Uterus (tissue), 4 donors: ENCODE results near the gene APP. TPM values are rescaled to one million over a fixed set of nuclear protein-coding genes. Genes with fewer than 3 reads are reported as not detected.

Experiments
- DNase-seq, 2 donors: peaks; one replicate each; pipeline ENCODE4 v3.0.0-alpha.2; 2019 to 2020
- H3K27ac ChIP-seq, 2 donors: fragments of 200-600 bp; sonication (generic); 1 replicate in 1 of 2; 2 replicates in 1 of 2; pipeline ENCODE4 v1.5.1; 2016 to 2018
- H3K27me3 ChIP-seq, 2 donors: fragments of 200-600 bp; sonication (generic); one replicate each; pipeline ENCODE4 v1.5.1; 2018 to 2019; ENCODE audit warnings: control low read depth in 1 of 2
- H3K36me3 ChIP-seq, 2 donors: fragments of 200-600 bp; sonication (generic); one replicate each; pipeline ENCODE4 v1.5.1; 2019; ENCODE audit warnings: control low read depth in 1 of 2
- H3K4me1 ChIP-seq, 2 donors: fragments of 200-600 bp; sonication (generic); one replicate each; pipeline ENCODE4 v1.5.1; 2018 to 2019; ENCODE audit warnings: control low read depth in 1 of 2
- H3K4me3 ChIP-seq, 2 donors: fragments of 200-600 bp; sonication (generic); 1 replicate in 1 of 2; 2 replicates in 1 of 2; pipeline ENCODE4 v1.5.1; 2018 to 2019; ENCODE audit warnings: mild to moderate bottlenecking in 1 of 2
- H3K9me3 ChIP-seq, 2 donors: fragments of 200-600 bp; sonication (generic); one replicate each; pipeline ENCODE4 v1.5.1; 2019; ENCODE audit warnings: control low read depth in 1 of 2
- POLR2A ChIP-seq, 2 donors: fragments of 450-650 bp; IDR thresholded peaks; one replicate each; pipeline ENCODE4 v1.6.1; 2016; ENCODE audit warnings: antibody characterized with exemption in 2 of 2, mild to moderate bottlenecking in 1 of 2, moderate library complexity in 1 of 2
- intact Hi-C: fragments of 100-400 bp; cut with DNase I; formaldehyde crosslinking; loops from one replicate; pipeline ENCODE4 v1.15.1; 2023; ENCODE audit warnings: low total_unique reads
- total RNA-seq, 4 donors: library from RNA; depleted of rRNA in 3 of 4; stranded (reverse); fragments of >200 nt in 3 of 4; gene quantifications; one replicate each; pipeline versions ENCODE4 v1.1.0 to v1.2.4, GENCODE V29; 2014 to 2023
- TF ChIP-seq, protein P1 (sequence below), 4 experiments: fragments of 200-600 bp in 2 of 4; fragments of 450-650 bp in 2 of 4; sonication (generic) in 2 of 4; IDR thresholded peaks; one replicate each; pipeline ENCODE4 v1.5.1; 2016 to 2019; ENCODE audit warnings: antibody characterized with exemption in 4 of 4, mild to moderate bottlenecking in 2 of 4, moderate library complexity in 1 of 4
- donor health status: DM: yes; HTN: yes; CAD: no.

APP gene
- total RNA-seq, 4 donors from 2014 or later: 212 to 537 (median 430) TPM

DNA sequence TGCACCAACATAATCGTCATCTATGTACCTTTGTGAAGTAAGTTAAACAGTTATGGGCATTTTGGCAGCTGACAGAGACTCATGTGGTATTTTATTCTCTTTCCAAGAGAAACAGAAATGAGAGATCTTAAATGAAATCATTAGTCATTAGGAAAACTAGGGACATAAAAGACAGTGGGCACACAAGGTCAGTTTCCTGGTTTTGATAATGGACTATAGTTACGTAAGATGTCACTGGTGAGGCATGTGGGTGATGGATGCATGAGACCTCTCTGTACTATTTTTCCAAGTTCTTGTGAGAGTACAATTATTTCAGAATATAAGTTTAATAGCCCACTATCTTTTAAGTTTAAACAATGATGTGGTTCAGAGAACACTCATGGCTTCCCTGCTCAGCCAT, 216.9 kb downstream of the APP start:
- Histone ChIP-seq H3K27ac (peak overlapping the region; percentile 37 to 67), H3K4me3 (no peak overlapping the region), H3K4me1 (no peaks in the 10 kb centered on the region), H3K27me3 (no peaks in the 10 kb centered on the region), H3K9me3 (no peaks in the 10 kb centered on the region), H3K36me3 (no peaks in the 10 kb centered on the region)
- TF ChIP-seq POLR2A (IDR thresholded peaks at IDR 0.05): no peak
- TF ChIP-seq, protein P1, sequence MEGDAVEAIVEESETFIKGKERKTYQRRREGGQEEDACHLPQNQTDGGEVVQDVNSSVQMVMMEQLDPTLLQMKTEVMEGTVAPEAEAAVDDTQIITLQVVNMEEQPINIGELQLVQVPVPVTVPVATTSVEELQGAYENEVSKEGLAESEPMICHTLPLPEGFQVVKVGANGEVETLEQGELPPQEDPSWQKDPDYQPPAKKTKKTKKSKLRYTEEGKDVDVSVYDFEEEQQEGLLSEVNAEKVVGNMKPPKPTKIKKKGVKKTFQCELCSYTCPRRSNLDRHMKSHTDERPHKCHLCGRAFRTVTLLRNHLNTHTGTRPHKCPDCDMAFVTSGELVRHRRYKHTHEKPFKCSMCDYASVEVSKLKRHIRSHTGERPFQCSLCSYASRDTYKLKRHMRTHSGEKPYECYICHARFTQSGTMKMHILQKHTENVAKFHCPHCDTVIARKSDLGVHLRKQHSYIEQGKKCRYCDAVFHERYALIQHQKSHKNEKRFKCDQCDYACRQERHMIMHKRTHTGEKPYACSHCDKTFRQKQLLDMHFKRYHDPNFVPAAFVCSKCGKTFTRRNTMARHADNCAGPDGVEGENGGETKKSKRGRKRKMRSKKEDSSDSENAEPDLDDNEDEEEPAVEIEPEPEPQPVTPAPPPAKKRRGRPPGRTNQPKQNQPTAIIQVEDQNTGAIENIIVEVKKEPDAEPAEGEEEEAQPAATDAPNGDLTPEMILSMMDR (IDR thresholded peaks at IDR 0.05): no peak
- DNase-seq: no peak
- intact Hi-C loops: no loop called here

DNA sequence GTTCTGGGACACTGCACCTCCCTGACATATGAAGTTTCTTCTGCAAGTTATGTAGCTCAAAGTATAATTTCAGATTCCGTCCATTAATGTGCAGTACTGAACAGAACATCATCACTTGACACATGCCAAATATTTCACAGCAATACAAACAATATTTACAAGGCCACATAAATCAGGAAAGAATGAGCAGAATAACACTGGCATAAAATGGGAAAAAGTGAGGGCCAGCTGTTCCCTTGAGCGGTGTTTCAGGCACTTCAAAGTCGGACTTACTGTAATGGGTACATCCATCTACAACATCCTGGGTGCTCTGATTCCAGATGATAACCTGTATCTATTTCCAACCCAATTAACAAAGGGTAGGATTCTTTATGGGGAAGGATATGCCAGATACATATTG, 217.4 kb downstream of the APP start:
- DNase-seq: no peak
- Histone ChIP-seq H3K9me3 (no peaks in the 10 kb centered on the region), H3K27me3 (no peaks in the 10 kb centered on the region), H3K4me3 (no peak overlapping the region), H3K27ac (peak overlapping the region; percentile 26 to 36), H3K4me1 (no peaks in the 10 kb centered on the region), H3K36me3 (no peaks in the 10 kb centered on the region)
- intact Hi-C loops: no loop called here
- TF ChIP-seq, protein P1 (IDR thresholded peaks at IDR 0.05): no peak
- no peak for TF ChIP-seq POLR2A (IDR thresholded peaks at IDR 0.05)

DNA sequence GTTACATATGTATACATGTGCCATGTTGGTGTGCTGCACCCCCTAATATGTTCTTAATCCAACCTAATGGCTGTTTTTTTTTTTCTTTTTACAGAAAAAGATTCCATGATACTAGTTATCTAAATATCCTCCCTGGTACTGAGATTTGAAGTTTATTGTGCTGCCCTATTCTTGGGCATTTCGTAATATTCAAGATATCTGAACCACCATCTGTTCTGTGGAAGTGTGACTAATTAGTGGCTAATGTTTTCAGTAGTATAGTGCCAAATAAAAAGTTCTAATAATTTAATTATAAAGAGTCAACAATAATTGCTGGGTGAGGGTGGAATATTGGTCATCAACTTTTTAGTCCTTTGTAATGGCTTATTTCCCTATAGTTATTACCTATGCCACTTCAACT, 218.3 kb downstream of the APP start:
- H3K9me3 ChIP-seq: no peaks in the 10 kb centered on the region
- DNase-seq: no peak
- intact Hi-C loops: no loop called here
- H3K4me3 ChIP-seq: no peak overlapping the region
- no peaks in the 10 kb centered on the region for H3K4me1 ChIP-seq
- no peaks in the 10 kb centered on the region for H3K36me3 ChIP-seq
- no peaks in the 10 kb centered on the region for H3K27me3 ChIP-seq
- peak overlapping the region; percentile 26 to 36 for H3K27ac ChIP-seq
- no peak for TF ChIP-seq POLR2A (IDR thresholded peaks at IDR 0.05)
- TF ChIP-seq, protein P1 (IDR thresholded peaks at IDR 0.05): no peak

DNA sequence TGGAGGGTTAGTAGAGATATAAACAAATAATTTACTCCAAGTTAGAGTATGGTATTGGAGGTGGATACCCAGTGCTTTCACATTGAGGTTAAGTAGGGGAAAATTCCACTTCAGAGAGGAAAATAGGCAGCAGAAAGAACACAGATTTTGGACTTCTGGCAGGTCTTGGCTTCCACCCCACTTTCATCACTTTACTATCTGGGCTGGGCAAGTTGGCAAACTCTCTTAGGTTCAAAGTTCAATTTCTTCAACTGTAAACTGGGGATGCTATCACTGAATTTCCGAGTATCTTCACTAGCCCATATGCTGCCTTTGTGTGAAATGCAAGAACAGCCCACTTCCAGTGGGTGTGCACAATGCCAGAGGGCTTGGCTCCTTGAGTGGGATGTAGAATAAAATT, 220.9 kb downstream of the APP start:
- intact Hi-C loops: no loop called here

DNA sequence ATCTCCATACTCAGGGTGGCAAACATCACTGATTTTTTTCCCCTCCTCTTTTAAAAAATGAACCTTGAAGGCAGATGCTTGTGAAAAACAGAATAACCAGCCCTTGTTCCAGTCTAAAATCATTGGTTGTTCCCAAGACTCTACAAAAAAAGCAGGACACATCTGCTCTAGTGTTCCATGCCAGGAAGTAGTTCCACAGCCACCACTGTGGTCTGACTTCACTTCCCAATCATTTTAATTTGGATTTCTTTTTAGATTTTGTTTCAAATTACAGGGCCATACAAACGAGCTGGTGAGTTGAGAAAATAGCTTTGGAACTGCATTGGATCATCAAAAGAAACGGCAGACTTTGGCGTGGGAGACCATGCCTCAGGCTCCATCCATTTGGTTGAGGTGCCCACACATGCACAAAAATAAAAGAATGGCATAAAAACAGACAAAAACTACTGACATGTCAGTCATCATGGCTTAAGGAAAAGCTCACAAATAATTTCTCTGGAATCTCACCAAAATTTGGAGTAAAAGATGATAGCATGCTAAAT, 225.8 kb downstream of the APP start:
- DNase-seq: no peak
- TF ChIP-seq, protein P1 (IDR thresholded peaks at IDR 0.05): no peak
- TF ChIP-seq POLR2A (IDR thresholded peaks at IDR 0.05): no peak
- Histone ChIP-seq H3K27ac (no peak overlapping the region), H3K36me3 (no peaks in the 10 kb centered on the region), H3K4me1 (no peaks in the 10 kb centered on the region), H3K4me3 (no peak overlapping the region), H3K9me3 (no peaks in the 10 kb centered on the region), H3K27me3 (no peaks in the 10 kb centered on the region)
- intact Hi-C loops: no loop called here

More for the DNA sequence above, 220.9 kb downstream of the APP start:
- Histone ChIP-seq H3K27me3 (no peaks in the 10 kb centered on the region), H3K27ac (no peak overlapping the region), H3K4me1 (no peaks in the 10 kb centered on the region), H3K36me3 (no peaks in the 10 kb centered on the region), H3K4me3 (no peak overlapping the region), H3K9me3 (no peaks in the 10 kb centered on the region)
- TF ChIP-seq, protein P1 (IDR thresholded peaks at IDR 0.05): no peak
- no peak for TF ChIP-seq POLR2A (IDR thresholded peaks at IDR 0.05)
- DNase-seq: no peak
